DND-41 (cell line): ENCODE results near the gene ZNRF1.

Experiments used
- EZH2 ChIP-seq: IDR thresholded peaks from 3 replicates; pipeline ENCODE4 v1.6.1; 2012; ENCODE audit warnings: borderline replicate concordance, low read depth, mild to moderate bottlenecking, moderate library complexity, low read length, inconsistent platforms; ENCODE audit not compliant: severe bottlenecking
- TF ChIP-seq, protein P1 (sequence below): IDR thresholded peaks from 2 replicates; pipeline ENCODE4 v1.5.1; 2012; ENCODE audit warnings: borderline replicate concordance, low read length, moderate library complexity, mild to moderate bottlenecking; ENCODE audit not compliant: poor library complexity, severe bottlenecking; ENCODE audit errors: extremely low read depth

DNA sequence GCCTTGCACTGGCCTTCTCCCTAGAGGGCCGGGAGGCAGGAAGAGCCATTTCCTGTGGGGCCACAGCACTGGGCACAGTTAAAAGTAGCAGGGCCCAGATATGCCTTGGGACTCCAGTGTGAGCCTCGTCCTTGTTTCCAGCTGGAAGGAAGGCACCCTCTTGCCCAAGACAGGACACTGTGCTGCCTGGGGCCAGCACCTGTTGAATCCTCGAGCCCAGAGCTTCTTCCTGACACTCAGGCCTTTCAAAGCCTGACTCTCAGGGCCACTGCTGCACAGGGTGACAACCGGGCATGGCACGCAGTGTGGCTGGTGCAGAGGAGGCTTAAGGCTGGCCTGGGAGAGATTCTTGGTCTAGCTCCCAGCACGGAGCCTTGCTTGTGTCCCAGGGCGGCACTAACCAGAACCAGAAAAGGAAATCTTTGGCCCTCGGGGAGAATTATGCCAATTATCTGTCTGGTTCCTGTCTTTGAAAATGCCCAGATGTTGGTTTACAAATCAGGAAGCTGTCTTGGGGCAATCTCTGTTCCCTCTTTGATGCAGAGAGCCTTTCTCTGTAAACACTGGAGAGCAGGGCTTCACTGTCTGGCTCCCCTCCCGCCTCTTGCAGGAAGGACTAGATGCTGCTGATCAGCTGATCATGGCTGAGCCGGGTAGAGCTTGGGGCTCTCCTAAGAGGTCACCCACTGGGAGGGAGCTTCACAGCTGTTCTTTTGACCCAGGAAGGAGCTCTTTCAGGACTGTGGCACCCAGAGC, 106.7 kb downstream of the ZNRF1 start:
- TF ChIP-seq, protein P1, sequence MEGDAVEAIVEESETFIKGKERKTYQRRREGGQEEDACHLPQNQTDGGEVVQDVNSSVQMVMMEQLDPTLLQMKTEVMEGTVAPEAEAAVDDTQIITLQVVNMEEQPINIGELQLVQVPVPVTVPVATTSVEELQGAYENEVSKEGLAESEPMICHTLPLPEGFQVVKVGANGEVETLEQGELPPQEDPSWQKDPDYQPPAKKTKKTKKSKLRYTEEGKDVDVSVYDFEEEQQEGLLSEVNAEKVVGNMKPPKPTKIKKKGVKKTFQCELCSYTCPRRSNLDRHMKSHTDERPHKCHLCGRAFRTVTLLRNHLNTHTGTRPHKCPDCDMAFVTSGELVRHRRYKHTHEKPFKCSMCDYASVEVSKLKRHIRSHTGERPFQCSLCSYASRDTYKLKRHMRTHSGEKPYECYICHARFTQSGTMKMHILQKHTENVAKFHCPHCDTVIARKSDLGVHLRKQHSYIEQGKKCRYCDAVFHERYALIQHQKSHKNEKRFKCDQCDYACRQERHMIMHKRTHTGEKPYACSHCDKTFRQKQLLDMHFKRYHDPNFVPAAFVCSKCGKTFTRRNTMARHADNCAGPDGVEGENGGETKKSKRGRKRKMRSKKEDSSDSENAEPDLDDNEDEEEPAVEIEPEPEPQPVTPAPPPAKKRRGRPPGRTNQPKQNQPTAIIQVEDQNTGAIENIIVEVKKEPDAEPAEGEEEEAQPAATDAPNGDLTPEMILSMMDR = no peak
- TF ChIP-seq EZH2 = no peak
